OCI-LY1 (cell line): ENCODE measurements around the gene NAV2.

Experiments
- H2AFZ ChIP-seq: fragments of 200-600 bp; sonication (generic), shearing (Covaris generic); 2 replicates; pipeline ENCODE4 v1.6.0; 2014; ENCODE audit warnings: antibody characterized with exemption, mild to moderate bottlenecking, low read length
- H3F3A ChIP-seq: fragments of 200-600 bp; sonication (generic), shearing (Covaris generic); 2 replicates; pipeline ENCODE4 v1.6.0; 2014; ENCODE audit warnings: mild to moderate bottlenecking, antibody characterized with exemption, low read length, moderate library complexity; ENCODE audit not compliant: insufficient read depth
- H3K27ac ChIP-seq: fragments of 200-600 bp; sonication (generic); 2 replicates; pipeline ENCODE4 v1.5.1; 2014; ENCODE audit warnings: low read length, mixed run types, mild to moderate bottlenecking, low read depth; ENCODE audit not compliant: poor library complexity, severe bottlenecking
- H3K27me3 ChIP-seq: fragments of 200-600 bp; sonication (generic); 2 replicates; pipeline ENCODE4 v1.6.0; 2014; ENCODE audit warnings: antibody characterized with exemption, mild to moderate bottlenecking, low read length, moderate library complexity; ENCODE audit not compliant: insufficient read depth
- H3K36me3 ChIP-seq: fragments of 200-600 bp; sonication (generic); 2 replicates; pipeline ENCODE4 v1.6.1; 2014; ENCODE audit warnings: mild to moderate bottlenecking, antibody characterized with exemption, low read length, moderate library complexity, mixed read lengths; ENCODE audit not compliant: insufficient read depth
- H3K4me1 ChIP-seq: fragments of 200-600 bp; sonication (generic); 2 replicates; pipeline ENCODE4 v1.5.1; 2014; ENCODE audit warnings: mild to moderate bottlenecking, low read length, moderate library complexity; ENCODE audit not compliant: insufficient read depth, severe bottlenecking
- H3K4me2 ChIP-seq: fragments of 200-600 bp; sonication (generic), shearing (Covaris generic); 2 replicates; pipeline ENCODE4 v1.6.1; 2014; ENCODE audit warnings: low read length
- H3K4me3 ChIP-seq: fragments of 200-600 bp; sonication (generic); 2 replicates; pipeline ENCODE4 v1.5.1; 2014; ENCODE audit warnings: low read length, low read depth, mild to moderate bottlenecking, mixed read lengths; ENCODE audit not compliant: poor library complexity, severe bottlenecking
- H3K79me2 ChIP-seq: fragments of 200-600 bp; shearing (Covaris generic); 2 replicates; pipeline ENCODE4 v1.6.1; 2016; ENCODE audit warnings: mixed run types, low read length, mixed read lengths; ENCODE audit not compliant: insufficient read depth
- H3K9ac ChIP-seq: fragments of 200-600 bp; sonication (generic), shearing (Covaris generic); 2 replicates; pipeline ENCODE4 v1.6.1; 2014; ENCODE audit warnings: mild to moderate bottlenecking, low read length, mixed read lengths
- H3K9me2 ChIP-seq: fragments of 200-600 bp; sonication (generic), shearing (Covaris generic); 2 replicates; pipeline ENCODE4 v1.6.1; 2014; ENCODE audit warnings: low read depth, mild to moderate bottlenecking, low read length, mixed read lengths
- H3K9me3 ChIP-seq: fragments of 200-600 bp; shearing (Covaris generic); 2 replicates; pipeline ENCODE4 v1.6.1; 2014; ENCODE audit warnings: low read length, mixed read lengths
- H4K20me1 ChIP-seq: fragments of 200-600 bp; sonication (generic), shearing (Covaris generic); 2 replicates; pipeline ENCODE4 v1.6.0; 2016; ENCODE audit warnings: mild to moderate bottlenecking, low read length; ENCODE audit not compliant: insufficient read depth
- EZH2 ChIP-seq: fragments of 200-600 bp; sonication (generic), shearing (Covaris generic); IDR thresholded peaks from 2 replicates; pipeline ENCODE4 v1.8.0; 2017; ENCODE audit warnings: borderline replicate concordance, mixed run types, mild to moderate bottlenecking, antibody characterized with exemption, low read length, moderate library complexity, mixed read lengths
- TF ChIP-seq, protein P1 (sequence below): fragments of 200-600 bp; sonication (generic), shearing (Covaris generic); IDR thresholded peaks from 2 replicates; pipeline ENCODE4 v1.5.1; 2017; ENCODE audit warnings: mild to moderate bottlenecking, antibody characterized with exemption, low read length, moderate library complexity, mixed read lengths

Gene NAV2

GRCh38 chr11:19822531-19822930, 109.9 kb downstream of the NAV2 start:
- no peak overlapping the region for H3K9ac ChIP-seq
- no peak overlapping the region for H2AFZ ChIP-seq
- H3K79me2 ChIP-seq: no peaks in the 10 kb centered on the region
- no peaks in the 10 kb centered on the region for H3K9me2 ChIP-seq
- no peaks in the 10 kb centered on the region for H3K36me3 ChIP-seq
- H3K27ac ChIP-seq: no peak overlapping the region
- no peaks in the 10 kb centered on the region for H3F3A ChIP-seq
- H3K4me3 ChIP-seq: no peak overlapping the region
- no peaks in the 10 kb centered on the region for H3K4me1 ChIP-seq
- H3K27me3 ChIP-seq: no peaks in the 10 kb centered on the region
- H4K20me1 ChIP-seq: no peaks in the 10 kb centered on the region
- no peak overlapping the region for H3K4me2 ChIP-seq
- TF ChIP-seq, protein P1, sequence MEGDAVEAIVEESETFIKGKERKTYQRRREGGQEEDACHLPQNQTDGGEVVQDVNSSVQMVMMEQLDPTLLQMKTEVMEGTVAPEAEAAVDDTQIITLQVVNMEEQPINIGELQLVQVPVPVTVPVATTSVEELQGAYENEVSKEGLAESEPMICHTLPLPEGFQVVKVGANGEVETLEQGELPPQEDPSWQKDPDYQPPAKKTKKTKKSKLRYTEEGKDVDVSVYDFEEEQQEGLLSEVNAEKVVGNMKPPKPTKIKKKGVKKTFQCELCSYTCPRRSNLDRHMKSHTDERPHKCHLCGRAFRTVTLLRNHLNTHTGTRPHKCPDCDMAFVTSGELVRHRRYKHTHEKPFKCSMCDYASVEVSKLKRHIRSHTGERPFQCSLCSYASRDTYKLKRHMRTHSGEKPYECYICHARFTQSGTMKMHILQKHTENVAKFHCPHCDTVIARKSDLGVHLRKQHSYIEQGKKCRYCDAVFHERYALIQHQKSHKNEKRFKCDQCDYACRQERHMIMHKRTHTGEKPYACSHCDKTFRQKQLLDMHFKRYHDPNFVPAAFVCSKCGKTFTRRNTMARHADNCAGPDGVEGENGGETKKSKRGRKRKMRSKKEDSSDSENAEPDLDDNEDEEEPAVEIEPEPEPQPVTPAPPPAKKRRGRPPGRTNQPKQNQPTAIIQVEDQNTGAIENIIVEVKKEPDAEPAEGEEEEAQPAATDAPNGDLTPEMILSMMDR: no peak
- TF ChIP-seq EZH2: no peak
- no peaks in the 10 kb centered on the region for H3K9me3 ChIP-seq

GRCh38 chr11:19826606-19827005, 114.0 kb downstream of the NAV2 start:
- Histone ChIP-seq H3F3A (no peaks in the 10 kb centered on the region), H3K9me3 (no peaks in the 10 kb centered on the region), H3K4me2 (no peak overlapping the region), H3K4me1 (no peaks in the 10 kb centered on the region), H3K36me3 (no peaks in the 10 kb centered on the region), H3K79me2 (no peaks in the 10 kb centered on the region), H2AFZ (no peak overlapping the region), H3K27me3 (no peaks in the 10 kb centered on the region), H4K20me1 (no peaks in the 10 kb centered on the region), H3K27ac (no peak overlapping the region), H3K4me3 (no peak overlapping the region), H3K9me2 (no peaks in the 10 kb centered on the region), H3K9ac (no peak overlapping the region)
- TF ChIP-seq, protein P1: no peak

GRCh38 chr11:19827399-19828135, 114.9 kb downstream of the NAV2 start:
- Histone ChIP-seq H3K27me3 (no peaks in the 10 kb centered on the region), H3K4me1 (no peaks in the 10 kb centered on the region), H3K4me3 (no peak overlapping the region), H3K4me2 (no peak overlapping the region), H4K20me1 (no peaks in the 10 kb centered on the region), H3K27ac (no peak overlapping the region), H3K9ac (no peak overlapping the region), H3K36me3 (no peaks in the 10 kb centered on the region), H3F3A (no peaks in the 10 kb centered on the region), H2AFZ (no peak overlapping the region), H3K79me2 (no peaks in the 10 kb centered on the region), H3K9me3 (no peaks in the 10 kb centered on the region), H3K9me2 (no peaks in the 10 kb centered on the region)
- no peak for TF ChIP-seq EZH2
- TF ChIP-seq, protein P1: no peak
